GM18511 (cell line): Measurements from ENCODE around the gene SEMA6D.

ENCODE experiments used
- ATAC-seq: cut with Tn5 transposase; IDR thresholded peaks from one replicate; pipeline ENCODE4 v1.9.1; 2021; ENCODE audit warnings: mild to moderate bottlenecking, moderate library complexity; ENCODE audit not compliant: unreplicated experiment

The SEMA6D gene, protein sequence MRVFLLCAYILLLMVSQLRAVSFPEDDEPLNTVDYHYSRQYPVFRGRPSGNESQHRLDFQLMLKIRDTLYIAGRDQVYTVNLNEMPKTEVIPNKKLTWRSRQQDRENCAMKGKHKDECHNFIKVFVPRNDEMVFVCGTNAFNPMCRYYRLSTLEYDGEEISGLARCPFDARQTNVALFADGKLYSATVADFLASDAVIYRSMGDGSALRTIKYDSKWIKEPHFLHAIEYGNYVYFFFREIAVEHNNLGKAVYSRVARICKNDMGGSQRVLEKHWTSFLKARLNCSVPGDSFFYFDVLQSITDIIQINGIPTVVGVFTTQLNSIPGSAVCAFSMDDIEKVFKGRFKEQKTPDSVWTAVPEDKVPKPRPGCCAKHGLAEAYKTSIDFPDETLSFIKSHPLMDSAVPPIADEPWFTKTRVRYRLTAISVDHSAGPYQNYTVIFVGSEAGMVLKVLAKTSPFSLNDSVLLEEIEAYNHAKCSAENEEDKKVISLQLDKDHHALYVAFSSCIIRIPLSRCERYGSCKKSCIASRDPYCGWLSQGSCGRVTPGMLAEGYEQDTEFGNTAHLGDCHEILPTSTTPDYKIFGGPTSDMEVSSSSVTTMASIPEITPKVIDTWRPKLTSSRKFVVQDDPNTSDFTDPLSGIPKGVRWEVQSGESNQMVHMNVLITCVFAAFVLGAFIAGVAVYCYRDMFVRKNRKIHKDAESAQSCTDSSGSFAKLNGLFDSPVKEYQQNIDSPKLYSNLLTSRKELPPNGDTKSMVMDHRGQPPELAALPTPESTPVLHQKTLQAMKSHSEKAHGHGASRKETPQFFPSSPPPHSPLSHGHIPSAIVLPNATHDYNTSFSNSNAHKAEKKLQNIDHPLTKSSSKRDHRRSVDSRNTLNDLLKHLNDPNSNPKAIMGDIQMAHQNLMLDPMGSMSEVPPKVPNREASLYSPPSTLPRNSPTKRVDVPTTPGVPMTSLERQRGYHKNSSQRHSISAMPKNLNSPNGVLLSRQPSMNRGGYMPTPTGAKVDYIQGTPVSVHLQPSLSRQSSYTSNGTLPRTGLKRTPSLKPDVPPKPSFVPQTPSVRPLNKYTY

GRCh38 chr15:47717036-47717612, at the start of gene SEMA6D:
Gene SEMA6D, plus strand, starts transcription at chr15:47717505. Its CDS starts 42,294 bp downstream, at chr15:47759799.
- no peak for ATAC-seq

DNA sequence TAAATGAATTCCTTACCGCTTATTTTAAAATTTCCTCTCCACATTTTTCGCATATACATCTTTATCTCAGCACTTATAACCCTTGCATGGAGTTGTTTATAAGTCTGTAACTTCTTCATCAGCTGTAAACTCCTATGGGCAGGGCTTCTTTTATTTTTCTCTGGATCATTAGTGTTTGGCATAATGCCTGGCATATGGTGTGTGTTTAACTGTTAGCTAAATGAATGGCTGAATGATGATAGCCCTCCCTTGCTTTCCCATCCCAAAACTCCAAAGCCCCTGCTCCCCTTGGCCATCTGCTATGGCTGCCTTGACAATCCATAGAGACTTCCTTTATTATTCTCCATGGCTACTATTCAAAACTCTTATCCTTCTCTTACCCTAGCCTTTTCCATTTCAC, 48.1 kb upstream of the SEMA6D start:
- ATAC-seq = no peak

- no peak for ATAC-seq
Observed at GRCh38 chr15:47670365-47670764, 46.9 kb upstream of the SEMA6D start.

DNA sequence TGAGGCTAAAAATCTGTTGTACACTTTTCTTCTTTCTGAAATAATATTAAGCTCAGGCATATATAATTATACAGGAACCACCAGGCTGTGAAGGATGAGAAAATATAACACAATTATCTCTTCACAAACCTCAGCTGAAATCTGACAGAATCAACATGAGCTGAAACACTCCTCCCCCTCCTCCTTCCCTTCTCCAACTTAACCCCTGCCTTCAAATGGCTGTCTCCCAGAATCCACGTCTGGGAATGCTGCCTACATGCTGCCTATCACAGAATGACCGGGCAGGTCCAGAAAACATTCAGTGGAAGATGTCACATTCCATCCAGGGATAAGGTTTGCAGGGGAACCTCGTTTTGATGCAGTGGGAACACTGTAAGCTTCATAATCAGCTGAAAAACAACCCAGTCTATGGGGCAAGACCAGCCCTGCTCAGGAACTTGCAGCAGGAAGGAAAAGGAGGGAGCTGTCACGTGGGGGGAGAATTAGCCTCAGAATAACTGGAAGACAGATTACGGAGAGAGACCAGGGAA, 44.0 kb upstream of the SEMA6D start:
- no peak for ATAC-seq

DNA sequence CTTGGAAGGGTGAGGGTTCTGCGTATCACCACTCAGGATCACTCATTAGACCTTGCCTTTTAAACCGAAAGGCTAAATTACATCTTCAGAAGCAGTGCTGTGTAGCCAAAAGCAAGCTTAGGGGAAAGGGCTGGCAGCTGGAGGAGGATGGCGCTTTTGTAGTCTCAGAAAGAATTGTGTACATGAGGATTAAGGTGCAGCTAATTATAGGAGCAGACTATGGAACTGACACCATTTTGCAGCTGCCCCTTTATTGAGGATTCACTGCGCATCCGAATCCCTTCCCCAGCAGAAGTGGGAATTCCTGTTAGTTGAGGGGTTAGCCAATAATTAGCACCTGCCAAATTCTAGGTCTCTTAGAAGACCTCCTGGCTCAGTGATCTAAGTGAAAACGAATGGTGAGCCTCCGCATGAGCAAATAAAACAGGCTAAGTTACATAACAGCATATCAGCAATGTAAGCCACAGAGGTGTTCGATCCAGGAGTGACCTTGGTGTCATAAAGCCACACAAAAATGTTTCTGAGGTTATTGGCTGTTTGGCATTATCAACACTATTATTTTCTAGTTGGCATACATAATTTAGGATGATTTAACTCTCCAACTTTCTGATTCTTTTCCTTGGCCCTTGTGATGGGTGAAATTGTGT, 42.6 kb upstream of the SEMA6D start:
- no peak for ATAC-seq

GRCh38 chr15:47675735-47676134, 41.6 kb upstream of the SEMA6D start:
- no peak for ATAC-seq

- ATAC-seq = no peak
Observed at GRCh38 chr15:47678040-47678439, 39.3 kb upstream of the SEMA6D start.

DNA sequence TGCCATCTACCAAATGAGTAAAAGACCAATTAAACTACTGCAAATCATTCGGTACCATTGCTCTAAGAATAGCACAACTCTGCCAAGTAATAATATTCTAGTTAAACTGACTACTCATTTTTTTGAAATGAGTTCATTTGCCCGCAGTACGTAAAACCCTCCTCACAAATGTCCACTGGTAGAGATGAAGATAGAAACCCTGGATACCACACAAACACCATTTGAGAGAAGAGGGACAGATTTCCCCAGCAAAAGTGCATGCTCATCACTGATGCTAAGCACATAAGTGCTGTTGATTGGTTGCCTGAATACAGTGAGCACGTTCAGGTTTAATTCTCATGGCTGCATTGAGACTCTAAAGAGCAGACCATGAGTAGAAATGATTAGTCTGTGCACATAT, 34.6 kb upstream of the SEMA6D start:
- no peak for ATAC-seq

GRCh38 chr15:47685141-47685870, 32.0 kb upstream of the SEMA6D start:
- ATAC-seq = no peak

DNA sequence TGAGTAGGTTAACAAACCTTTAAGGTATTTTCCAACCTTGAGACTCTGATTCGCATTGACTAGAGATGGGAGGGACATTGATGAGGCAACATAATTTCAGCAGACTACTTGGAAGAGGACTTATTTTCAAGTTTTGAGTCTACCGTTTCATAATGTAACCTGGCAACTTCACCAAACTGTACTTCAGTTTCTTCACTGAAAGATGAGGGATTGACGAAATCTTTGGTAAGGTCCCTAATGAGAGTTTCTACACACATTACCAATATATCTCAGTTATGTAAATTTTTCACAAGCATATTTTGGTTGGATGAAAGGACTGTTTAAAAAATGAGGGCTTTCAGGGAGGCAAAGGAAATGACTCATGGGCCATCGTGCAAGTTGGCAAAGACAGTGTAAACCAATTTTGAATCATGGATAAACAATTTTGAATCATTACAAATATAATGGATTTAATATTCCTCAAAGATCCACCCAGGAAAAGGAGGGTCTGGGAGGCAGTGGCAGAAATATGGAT, 28.7 kb upstream of the SEMA6D start:
- no peak for ATAC-seq

DNA sequence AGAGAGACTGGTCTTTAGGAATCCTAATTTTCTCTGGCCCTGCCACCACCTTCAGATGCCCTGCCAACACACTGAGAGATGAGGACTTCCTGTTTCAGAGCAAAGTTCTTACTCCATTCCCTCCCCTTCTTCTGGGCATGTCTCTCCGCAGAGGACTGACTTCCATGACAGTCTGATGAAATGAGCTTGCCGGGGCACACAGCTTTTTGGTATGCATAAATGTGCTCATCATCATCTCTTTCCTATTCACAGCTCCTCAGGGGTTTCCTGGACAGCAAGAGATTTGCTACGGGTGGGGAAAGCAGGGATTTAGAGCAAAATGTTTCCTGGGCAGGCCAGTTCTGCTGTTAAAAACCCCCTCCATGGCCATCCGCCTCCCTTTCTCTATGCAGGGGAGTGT, 27.6 kb upstream of the SEMA6D start:
- no peak for ATAC-seq

DNA sequence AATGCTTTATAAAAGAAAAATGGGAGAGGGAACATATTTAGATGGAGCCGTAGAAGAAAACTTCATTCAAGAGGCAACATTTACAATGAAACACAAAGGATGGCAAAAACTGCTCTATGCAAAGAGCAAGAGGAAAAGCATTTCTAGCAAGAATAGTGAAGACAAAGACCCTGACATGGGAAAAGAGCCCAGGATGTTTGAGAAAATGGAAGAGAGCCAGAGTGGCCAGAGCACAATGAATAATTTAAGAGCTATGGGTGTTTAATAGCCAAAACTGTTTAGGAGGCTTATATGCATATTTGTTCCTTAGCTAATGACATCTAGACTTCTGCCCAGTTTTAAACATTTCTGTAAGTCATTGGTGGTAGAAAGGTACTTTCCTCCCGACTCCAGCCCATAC, 25.4 kb upstream of the SEMA6D start:
- ATAC-seq = no peak

DNA sequence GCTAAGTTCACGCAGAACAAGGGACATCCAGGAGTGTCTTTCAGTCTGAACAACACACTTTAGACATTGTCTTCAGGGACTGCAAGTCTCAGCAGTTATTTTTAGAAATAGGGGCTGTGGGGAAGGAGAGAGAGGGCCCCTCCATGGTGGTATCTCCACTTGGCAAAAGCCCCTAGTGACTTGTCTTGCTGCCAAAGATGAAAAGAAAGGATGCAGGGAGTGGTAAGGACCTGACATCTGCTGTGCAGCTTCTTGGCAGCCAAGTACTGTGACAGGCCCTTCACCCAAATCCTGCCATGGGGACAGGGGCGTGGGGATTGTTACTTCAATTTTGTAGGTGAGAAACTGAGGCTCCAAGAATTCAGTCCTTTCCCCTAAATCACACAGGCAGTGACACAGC, 21.0 kb upstream of the SEMA6D start:
- no peak for ATAC-seq

DNA sequence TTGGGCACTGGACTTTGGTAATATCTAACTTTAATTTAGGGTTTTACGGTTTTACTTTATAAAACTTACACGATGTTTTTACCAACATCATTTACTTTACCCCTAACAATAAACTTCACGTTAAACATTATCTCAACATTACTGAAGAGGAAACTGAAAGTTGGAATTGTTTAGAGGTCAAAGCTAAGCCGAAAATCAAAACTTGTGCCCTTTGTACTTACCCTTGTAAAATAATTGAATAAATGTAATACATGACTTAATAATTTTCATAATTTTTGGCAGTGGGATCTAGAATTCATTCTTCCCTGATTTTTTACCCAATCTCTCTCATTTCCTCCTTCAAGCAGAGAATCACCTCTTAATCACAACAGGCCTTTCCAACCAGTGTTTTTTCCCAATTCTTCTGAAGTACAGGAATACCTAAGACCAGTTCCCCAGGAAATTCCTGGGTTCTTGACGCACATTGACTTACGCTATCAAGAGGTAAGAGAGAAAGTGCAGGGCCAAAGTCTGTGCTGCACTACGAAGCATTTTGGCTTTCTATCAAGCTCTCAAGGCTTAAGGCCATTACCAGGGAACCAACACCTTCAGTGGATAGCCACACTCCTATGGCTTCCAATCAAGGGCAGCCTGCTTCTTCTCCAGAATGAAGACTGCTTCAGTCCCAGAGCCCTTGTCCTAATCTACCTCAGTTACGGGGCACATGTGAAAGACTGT, 11.9 kb upstream of the SEMA6D start:
- no peak for ATAC-seq

DNA sequence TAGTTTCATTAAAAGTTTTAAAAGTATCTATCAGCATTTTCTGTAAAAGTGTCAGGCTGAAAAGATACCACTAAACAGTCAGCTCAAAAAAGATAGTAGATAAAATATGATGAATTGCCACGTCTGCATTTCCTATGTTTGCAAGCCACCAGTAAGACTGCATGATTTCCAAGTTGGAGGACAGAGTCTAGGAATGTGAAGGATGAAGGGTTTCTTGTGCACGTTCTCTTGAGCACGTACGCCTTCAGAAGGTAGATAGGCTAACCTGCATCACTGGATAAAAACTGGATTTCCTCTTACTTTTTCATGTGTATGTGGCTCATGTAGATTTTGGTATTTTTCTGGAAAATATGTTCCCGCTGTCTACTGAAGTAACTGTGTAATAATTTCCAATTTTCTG, 9.9 kb upstream of the SEMA6D start:
- no peak for ATAC-seq

DNA sequence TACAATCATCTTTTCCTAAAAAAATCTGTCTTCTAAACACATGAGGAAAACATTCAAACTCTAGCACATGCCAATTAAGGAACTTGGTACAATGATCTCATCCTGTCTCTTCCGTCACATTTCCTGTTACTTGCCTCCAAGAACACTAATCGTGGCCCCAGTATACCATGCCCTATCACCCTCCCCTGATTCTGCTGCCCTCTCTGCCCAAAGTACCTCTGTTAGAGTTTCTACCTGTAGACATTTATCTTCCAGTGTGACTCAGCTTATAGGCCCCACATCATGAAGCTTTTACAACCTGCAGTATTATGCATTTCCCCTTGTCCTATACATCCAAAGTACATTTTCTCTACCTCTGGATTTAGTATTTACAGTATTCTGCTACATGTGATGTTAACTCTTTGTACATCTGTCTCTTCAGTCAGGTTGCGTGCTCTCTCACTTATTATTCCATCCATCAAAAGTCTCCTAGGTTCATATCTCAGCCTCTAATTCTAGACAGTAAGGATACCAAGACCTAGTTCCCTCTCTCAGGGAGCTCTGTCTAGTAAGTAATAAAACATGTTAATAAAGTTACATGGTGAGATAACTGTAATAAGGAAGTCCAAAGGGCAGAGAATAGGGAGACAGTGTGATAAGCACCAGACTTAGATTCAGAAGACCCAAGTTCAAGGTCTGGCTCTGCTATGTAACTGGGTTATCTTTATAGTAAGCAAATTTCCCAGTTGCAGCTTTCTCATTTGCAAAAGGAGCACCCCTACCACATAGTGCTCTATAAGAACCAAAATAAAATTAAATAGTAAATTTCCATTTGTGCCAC, 8.9 kb upstream of the SEMA6D start:
- ATAC-seq = no peak

DNA sequence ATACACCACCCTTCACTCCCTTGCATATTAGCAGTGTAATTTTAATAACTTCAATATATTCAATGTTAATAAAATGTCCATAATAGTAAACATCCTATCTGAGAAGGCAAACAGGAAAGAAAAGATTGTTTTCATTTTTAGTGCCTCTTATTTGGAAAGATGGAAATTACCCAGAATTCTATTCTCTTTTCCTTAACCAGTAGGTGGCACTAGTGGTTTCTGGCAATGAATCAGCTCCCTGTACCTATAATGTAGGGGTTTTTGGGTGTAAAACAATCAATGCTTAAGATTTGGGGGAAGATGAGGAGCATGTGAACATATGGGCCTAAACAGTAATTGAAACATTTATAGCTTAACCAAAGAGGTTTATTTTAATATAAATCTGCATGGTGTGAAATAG, 5.7 kb upstream of the SEMA6D start:
- no peak for ATAC-seq

DNA sequence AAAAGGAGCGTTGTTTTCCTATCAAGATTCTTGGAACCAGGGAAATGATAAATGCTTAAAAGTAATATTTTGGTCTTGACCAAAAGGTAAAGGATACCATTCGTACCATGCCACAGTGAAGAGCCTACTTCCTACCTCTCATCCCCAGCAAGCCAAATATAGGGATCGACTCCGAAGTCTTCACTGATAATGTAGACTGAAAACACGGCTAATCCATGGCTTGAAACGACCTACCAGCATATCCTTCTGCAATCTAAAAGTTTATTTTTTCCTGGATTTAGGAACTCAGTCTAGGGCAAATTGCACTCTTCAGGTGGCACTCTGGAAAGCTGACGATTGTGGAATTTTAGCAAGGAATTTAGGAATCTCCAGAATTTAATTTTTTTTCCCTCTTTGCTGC, 1.9 kb upstream of the SEMA6D start:
- ATAC-seq = no peak
